Measurements from ENCODE around the gene PPP1R3D.

PPP1R3D gene

GRCh38 chr20:59940129-59940955 lies at the start of gene PPP1R3D, which contains the start of gene FAM217B:
Gene PPP1R3D (minus strand): TSS chr20:59940305. CDS start chr20:59939931, 374 bp downstream.
Gene FAM217B (plus strand): TSS chr20:59940389. CDS start chr20:59943944, 3,555 bp downstream.
- no peak for TF ChIP-seq CTCF (IDR thresholded peaks at IDR 0.05; ENCODE audit: control extremely low read depth, extremely low read depth, low read depth, missing control alignments)
- CTCF ChIA-PET: interaction anchor here (0.9 to 2.8 kb wide), 13 partner anchors 8 to 157 kb away, joined by 3 to 11 read pairs (median 5); no protein-coding TSS in a partner anchor
- POLR2A ChIA-PET: interaction anchor here (0.6 kb wide), 1 partner anchor 101 kb away, joined by 3 read pairs; no protein-coding TSS in a partner anchor
- DNase-seq (ENCODE audit: extremely low spot score): peak; percentile 97

GRCh38 chr20:59988141-59988540 lies 48.0 kb upstream of the PPP1R3D start:
- POLR2A ChIA-PET: no interaction called here
- DNase-seq (ENCODE audit: extremely low spot score): no peak
- no peak for TF ChIP-seq CTCF (IDR thresholded peaks at IDR 0.05; ENCODE audit: control extremely low read depth, extremely low read depth, low read depth, missing control alignments)
- CTCF ChIA-PET: interaction anchor here (0.9 kb wide), 1 partner anchor 17 kb away, joined by 3 read pairs; no protein-coding TSS in a partner anchor

- no peak for TF ChIP-seq CTCF (IDR thresholded peaks at IDR 0.05; ENCODE audit: control extremely low read depth, extremely low read depth, low read depth, missing control alignments)
- POLR2A ChIA-PET: no interaction called here
- no peak for DNase-seq (ENCODE audit: extremely low spot score)
- CTCF ChIA-PET: interaction anchor here (0.9 kb wide), 1 partner anchor 76 kb away, joined by 3 read pairs; no protein-coding TSS in a partner anchor
These were observed 47.0 kb upstream of the PPP1R3D start for GRCh38 chr20:59987135-59987534.

GRCh38 chr20:59985864-59986263 lies 45.8 kb upstream of the PPP1R3D start:
- no peak for TF ChIP-seq CTCF (IDR thresholded peaks at IDR 0.05; ENCODE audit: control extremely low read depth, extremely low read depth, low read depth, missing control alignments)
- DNase-seq (ENCODE audit: extremely low spot score): no peak
- CTCF ChIA-PET: no interaction called here
- POLR2A ChIA-PET: no interaction called here

GRCh38 chr20:59985164-59985563 lies 45.1 kb upstream of the PPP1R3D start:
- DNase-seq (ENCODE audit: extremely low spot score): no peak
- POLR2A ChIA-PET: no interaction called here
- TF ChIP-seq CTCF (IDR thresholded peaks at IDR 0.05; ENCODE audit: control extremely low read depth, extremely low read depth, low read depth, missing control alignments): no peak
- CTCF ChIA-PET: no interaction called here

GRCh38 chr20:59984541-59984940 lies 44.4 kb upstream of the PPP1R3D start:
- TF ChIP-seq CTCF (IDR thresholded peaks at IDR 0.05; ENCODE audit: control extremely low read depth, extremely low read depth, low read depth, missing control alignments): no peak
- POLR2A ChIA-PET: no interaction called here
- CTCF ChIA-PET: no interaction called here
- DNase-seq (ENCODE audit: extremely low spot score): no peak

Measured in GM10248 (cell line).